Esophagus (tissue), 2 donors: ENCODE results near the gene TBC1D9. TPM values are rescaled to one million over a fixed set of nuclear protein-coding genes. Genes with fewer than 3 reads are reported as not detected.

ENCODE experiments used
- H3K27ac ChIP-seq, 2 donors: one replicate each; pipeline ENCODE4 v1.5.1; 2013; ENCODE audit warnings: low read depth in 2 of 2, mild to moderate bottlenecking in 2 of 2, inconsistent platforms in 1 of 2, low read length in 1 of 2, moderate library complexity in 1 of 2
- H3K27me3 ChIP-seq, 2 donors: one replicate each; pipeline ENCODE4 v1.6.1; 2013; ENCODE audit warnings: low read length in 2 of 2, control low read depth in 1 of 2, mild to moderate bottlenecking in 1 of 2; ENCODE audit not compliant: insufficient read depth in 2 of 2, control insufficient read depth in 1 of 2
- H3K36me3 ChIP-seq, 2 donors: one replicate each; pipeline ENCODE4 v1.6.1; 2013; ENCODE audit warnings: low read length in 1 of 2; ENCODE audit not compliant: control insufficient read depth in 2 of 2, insufficient read depth in 2 of 2
- H3K4me1 ChIP-seq, 2 donors: one replicate each; pipeline ENCODE4 v1.6.1; 2013; ENCODE audit warnings: low read length in 1 of 2; ENCODE audit not compliant: control insufficient read depth in 2 of 2, insufficient read depth in 2 of 2
- H3K4me3 ChIP-seq, 2 donors: one replicate each; pipeline ENCODE4 v1.5.1; 2013; ENCODE audit warnings: low read length in 2 of 2, mild to moderate bottlenecking in 2 of 2, low read depth in 1 of 2, moderate library complexity in 1 of 2
- H3K9me3 ChIP-seq, 2 donors: one replicate each; pipeline ENCODE4 v1.6.1; 2013; ENCODE audit warnings: mild to moderate bottlenecking in 2 of 2, low read depth in 1 of 2, low read length in 1 of 2, moderate library complexity in 1 of 2; ENCODE audit not compliant: control insufficient read depth in 2 of 2, insufficient read depth in 1 of 2
- WGBS, 2 donors: extraction: QIAGEN DNeasy Blood & Tissue Kit; methylation state at CpG; one replicate each; pipeline ENCODE4 v1.1.7; 2013; 5-methylcytosine and 5-hydroxymethylcytosine counted together
- polyA plus RNA-seq, 2 donors: library from polyadenylated mRNA; stranded (reverse); fragments of 200-250 nt; gene quantifications; one replicate each; pipeline ENCODE4 v1.2.3, GENCODE V29; 2013
- donor health status: healthy with polysubstance abuse.
- donor health status: Bipolar disorder and iron deficiency.

The TBC1D9 gene
- polyA plus RNA-seq, 2 donors = 3.3 to 6.3 TPM

- Histone ChIP-seq H3K36me3 (no peaks in the 10 kb centered on the region), H3K4me3 (no peak overlapping the region), H3K4me1 (peaks cover 0 to 1% of the 10 kb centered on the region in 2 donors), H3K27ac (no peak overlapping the region), H3K27me3 (no peaks in the 10 kb centered on the region), H3K9me3 (no peaks in the 10 kb centered on the region)
- 90 to 93% methylated on average over 2 of the region's 2 CpGs for WGBS, 2 donors
Observed at GRCh38 chr4:140602714-140603113, 153.5 kb downstream of the TBC1D9 start.

GRCh38 chr4:140600408-140600807 is 155.8 kb downstream of the TBC1D9 start:
- H3K36me3 ChIP-seq = no peaks in the 10 kb centered on the region
- H3K4me1 ChIP-seq = peaks cover 0 to 1% of the 10 kb centered on the region in 2 donors
- H3K9me3 ChIP-seq = no peaks in the 10 kb centered on the region
- 86% methylated on average over 8 of the region's 8 CpGs for WGBS, 2 donors
- no peak overlapping the region for H3K27ac ChIP-seq
- no peaks in the 10 kb centered on the region for H3K27me3 ChIP-seq
- no peak overlapping the region for H3K4me3 ChIP-seq

GRCh38 chr4:140595065-140595464 is 161.1 kb downstream of the TBC1D9 start:
- Histone ChIP-seq H3K27me3 (no peaks in the 10 kb centered on the region), H3K27ac (no peak overlapping the region), H3K9me3 (no peaks in the 10 kb centered on the region), H3K4me3 (no peak overlapping the region), H3K36me3 (no peaks in the 10 kb centered on the region), H3K4me1 (no peaks in the 10 kb centered on the region)
- 50 to 59% methylated on average over 1 of the region's 1 CpG for WGBS, 2 donors

- no peaks in the 10 kb centered on the region for H3K4me1 ChIP-seq
- no peak overlapping the region for H3K27ac ChIP-seq
- no peaks in the 10 kb centered on the region for H3K36me3 ChIP-seq
- no peaks in the 10 kb centered on the region for H3K9me3 ChIP-seq
- H3K27me3 ChIP-seq = no peaks in the 10 kb centered on the region
- 45 to 59% methylated on average over 1 of the region's 1 CpG for WGBS, 2 donors
- H3K4me3 ChIP-seq = no peak overlapping the region
Observed at GRCh38 chr4:140584439-140584838, 171.7 kb downstream of the TBC1D9 start.

- WGBS, 2 donors = 51 to 54% methylated on average over 3 of the region's 3 CpGs
- Histone ChIP-seq H3K9me3 (no peaks in the 10 kb centered on the region), H3K36me3 (no peaks in the 10 kb centered on the region), H3K4me1 (peaks cover 0 to 2% of the 10 kb centered on the region in 2 donors), H3K27me3 (no peaks in the 10 kb centered on the region), H3K4me3 (no peak overlapping the region), H3K27ac (no peak overlapping the region)
Observed at GRCh38 chr4:140581078-140581477, 175.1 kb downstream of the TBC1D9 start.

GRCh38 chr4:140579278-140579677 is 176.9 kb downstream of the TBC1D9 start:
- Histone ChIP-seq H3K27me3 (no peaks in the 10 kb centered on the region), H3K36me3 (no peaks in the 10 kb centered on the region), H3K9me3 (no peaks in the 10 kb centered on the region), H3K4me3 (no peak overlapping the region), H3K4me1 (peaks cover 0 to 2% of the 10 kb centered on the region in 2 donors), H3K27ac (no peak overlapping the region)
- 13 to 15% methylated on average over 27 of the region's 27 CpGs for WGBS, 2 donors

GRCh38 chr4:140575489-140575888 is 180.7 kb downstream of the TBC1D9 start:
- peaks cover 0 to 4% of the 10 kb centered on the region in 2 donors for H3K27me3 ChIP-seq
- peaks cover 3 to 5% of the 10 kb centered on the region in 2 donors for H3K9me3 ChIP-seq
- peaks cover 0 to 2% of the 10 kb centered on the region in 2 donors for H3K4me1 ChIP-seq
- H3K4me3 ChIP-seq = no peak overlapping the region
- 77 to 79% methylated on average over 4 of the region's 4 CpGs for WGBS, 2 donors
- no peak overlapping the region for H3K27ac ChIP-seq
- no peaks in the 10 kb centered on the region for H3K36me3 ChIP-seq

- 82 to 87% methylated on average over 2 of the region's 2 CpGs for WGBS, 2 donors
- peaks cover 3 to 10% of the 10 kb centered on the region in 2 donors for H3K4me1 ChIP-seq
- H3K27me3 ChIP-seq = peaks cover 4 to 16% of the 10 kb centered on the region in 2 donors
- H3K9me3 ChIP-seq = peaks cover 3 to 5% of the 10 kb centered on the region in 2 donors
- no peak overlapping the region for H3K4me3 ChIP-seq
- no peaks in the 10 kb centered on the region for H3K36me3 ChIP-seq
- no peak overlapping the region for H3K27ac ChIP-seq
Observed at GRCh38 chr4:140571620-140572019, 184.6 kb downstream of the TBC1D9 start.

Other genes with a start within 250 kb of the TBC1D9 start
- 1 to 10 TPM; 4.9 to 6.4 TPM for gene ELMOD2, start 232.2 kb downstream of the TBC1D9 start, polyA plus RNA-seq
- not detected for gene UCP1, start 187.4 kb downstream of the TBC1D9 start, polyA plus RNA-seq